HL-60/S4 treated with phorbol 12-myristate 13-acetate at 8.2 ng/mL for 4 days and 3 days (cell line): ENCODE measurements around the gene NDOR1.

Experiments used
- in situ Hi-C: fragments of 300-500 bp; cut with MboI; formaldehyde crosslinking; loops from 2 replicates; pipeline ENCODE4 v1.15.0; 2022; ENCODE audit warnings: low sequenced_read_pairs

NDOR1 gene

DNA sequence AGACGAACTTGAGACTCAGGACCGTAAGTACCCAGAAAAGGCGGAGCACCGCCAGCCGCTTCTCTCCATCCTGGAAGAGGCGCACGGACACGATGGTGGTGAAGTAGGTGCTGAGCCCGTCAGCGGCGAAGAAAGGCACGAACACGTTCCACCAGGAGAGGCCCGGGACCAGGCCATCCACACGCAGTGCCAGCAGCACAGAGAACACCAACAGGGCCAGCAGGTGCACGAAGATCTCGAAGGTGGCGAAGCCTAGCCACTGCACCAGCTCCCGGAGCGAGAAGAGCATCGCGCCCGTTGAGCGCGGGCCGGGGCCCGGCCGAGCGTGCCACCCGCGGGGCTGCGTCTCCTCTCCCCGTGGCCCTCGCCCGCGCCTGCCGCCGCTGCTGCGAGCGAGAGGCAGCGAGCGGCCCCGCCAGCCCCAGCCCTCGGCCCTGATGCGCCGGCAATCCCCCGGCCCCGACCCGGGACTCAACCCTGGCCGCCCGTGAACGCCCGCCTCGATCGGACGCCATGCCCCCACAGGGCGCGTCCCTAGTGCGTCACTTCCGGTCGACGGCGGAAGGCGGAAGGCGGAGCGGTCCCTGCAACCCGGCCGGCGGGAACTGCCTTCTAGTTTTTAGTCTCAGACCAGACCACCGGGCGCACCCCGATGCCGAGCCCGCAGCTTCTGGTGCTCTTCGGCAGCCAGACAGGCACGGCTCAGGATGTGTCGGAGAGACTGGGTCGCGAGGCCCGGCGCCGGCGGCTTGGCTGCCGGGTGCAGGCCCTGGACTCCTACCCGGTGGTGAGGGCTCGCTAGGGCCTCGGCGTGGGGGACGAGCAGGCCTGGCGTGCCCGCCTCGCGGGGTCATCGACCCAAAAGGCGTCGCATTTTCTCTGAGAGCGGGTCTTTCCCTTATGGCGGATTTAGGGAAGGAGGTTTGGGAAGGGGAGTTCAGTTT, at the start of gene NDOR1, which contains the start of gene TMEM203:
TSS of gene NDOR1 (plus strand) at position 575 of the 944 bp plus-strand sequence. CDS start at position 653, 78 bp downstream.
TSS of gene TMEM203 (minus strand) at position 523 of the 944 bp plus-strand sequence. CDS start at position 289, 234 bp downstream.
- in situ Hi-C loops = no loop called here

- in situ Hi-C loops = no loop called here
Observed at GRCh38 chr9:137156567-137157375, 48.7 kb upstream of the NDOR1 start.

DNA sequence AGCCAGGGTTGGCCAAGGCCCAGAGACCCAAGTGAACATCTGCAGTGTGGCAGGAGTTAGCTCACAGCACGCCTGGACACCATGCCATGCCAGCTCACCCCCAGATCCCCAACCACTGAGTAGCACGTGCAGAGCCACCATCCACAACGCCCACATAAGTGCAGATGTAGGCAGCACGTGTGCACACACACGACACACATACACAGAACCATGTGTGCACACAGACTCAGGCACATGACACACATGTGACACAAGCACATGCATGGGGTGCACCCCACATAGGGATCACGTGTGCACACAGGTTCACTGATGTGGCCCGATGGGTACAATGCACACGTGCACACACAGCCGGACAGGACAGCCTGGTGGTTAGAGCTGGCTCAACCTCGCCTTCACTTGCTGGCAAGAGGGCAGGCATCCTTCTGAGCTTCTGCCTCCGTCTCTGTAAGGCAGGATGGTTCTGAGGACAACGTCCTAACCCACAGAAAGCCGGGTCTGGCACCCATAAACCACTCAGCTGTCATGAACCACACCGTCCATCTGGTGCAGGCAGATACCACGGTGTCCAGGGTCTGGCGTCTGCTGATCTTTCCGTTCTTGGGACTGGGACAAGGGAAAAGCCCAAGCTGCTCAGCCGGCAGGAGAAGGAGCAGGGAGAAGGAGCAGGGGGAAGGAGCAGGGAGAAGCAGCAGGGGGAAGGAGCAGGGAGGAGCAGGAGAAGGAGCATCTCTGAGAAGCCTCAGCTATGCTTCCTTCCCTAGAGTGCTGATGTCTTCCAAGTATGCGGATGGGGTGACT, 47.7 kb upstream of the NDOR1 start:
- in situ Hi-C loops = no loop called here

DNA sequence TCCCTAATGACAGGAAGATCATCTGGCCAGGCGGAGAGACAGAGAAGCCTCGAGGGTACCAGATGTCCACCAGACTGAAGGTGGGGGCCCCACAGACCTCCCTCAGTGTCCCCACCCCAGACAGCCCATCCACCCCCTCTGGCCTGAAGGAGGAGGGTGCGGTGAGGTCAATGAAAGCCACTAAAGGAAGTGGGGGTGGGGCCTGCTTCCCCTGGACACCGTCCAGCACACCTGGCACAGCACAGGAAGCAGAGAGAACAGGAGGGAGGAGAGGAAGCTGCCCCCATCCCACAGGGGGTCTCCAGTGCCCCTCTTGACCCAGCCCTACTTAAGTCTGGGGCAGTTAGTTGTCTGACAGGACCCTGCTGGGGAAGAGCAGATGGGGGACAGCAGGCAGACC, 46.9 kb upstream of the NDOR1 start:
- in situ Hi-C loops = no loop called here

- in situ Hi-C loops = no loop called here
Observed at GRCh38 chr9:137159105-137160053, 46.1 kb upstream of the NDOR1 start.

DNA sequence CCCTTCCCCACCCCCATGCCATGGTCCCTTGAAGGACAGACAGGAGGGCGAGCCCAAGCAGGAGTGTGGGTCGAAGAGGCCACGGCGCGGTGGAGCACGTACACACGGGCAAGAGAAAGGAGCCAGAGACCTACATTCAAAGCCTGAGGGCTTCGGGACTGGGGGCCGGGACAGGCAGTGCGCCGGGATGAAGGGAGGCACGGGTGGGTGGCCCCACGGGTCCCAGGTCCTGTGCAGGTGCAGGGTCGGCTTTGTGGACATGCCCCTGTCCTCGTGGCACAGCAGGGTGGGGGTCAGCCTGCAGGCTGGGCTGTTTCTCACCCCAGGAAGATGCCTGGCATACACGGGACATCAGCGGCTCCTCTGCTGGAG, 45.5 kb upstream of the NDOR1 start:
- in situ Hi-C loops = no loop called here

DNA sequence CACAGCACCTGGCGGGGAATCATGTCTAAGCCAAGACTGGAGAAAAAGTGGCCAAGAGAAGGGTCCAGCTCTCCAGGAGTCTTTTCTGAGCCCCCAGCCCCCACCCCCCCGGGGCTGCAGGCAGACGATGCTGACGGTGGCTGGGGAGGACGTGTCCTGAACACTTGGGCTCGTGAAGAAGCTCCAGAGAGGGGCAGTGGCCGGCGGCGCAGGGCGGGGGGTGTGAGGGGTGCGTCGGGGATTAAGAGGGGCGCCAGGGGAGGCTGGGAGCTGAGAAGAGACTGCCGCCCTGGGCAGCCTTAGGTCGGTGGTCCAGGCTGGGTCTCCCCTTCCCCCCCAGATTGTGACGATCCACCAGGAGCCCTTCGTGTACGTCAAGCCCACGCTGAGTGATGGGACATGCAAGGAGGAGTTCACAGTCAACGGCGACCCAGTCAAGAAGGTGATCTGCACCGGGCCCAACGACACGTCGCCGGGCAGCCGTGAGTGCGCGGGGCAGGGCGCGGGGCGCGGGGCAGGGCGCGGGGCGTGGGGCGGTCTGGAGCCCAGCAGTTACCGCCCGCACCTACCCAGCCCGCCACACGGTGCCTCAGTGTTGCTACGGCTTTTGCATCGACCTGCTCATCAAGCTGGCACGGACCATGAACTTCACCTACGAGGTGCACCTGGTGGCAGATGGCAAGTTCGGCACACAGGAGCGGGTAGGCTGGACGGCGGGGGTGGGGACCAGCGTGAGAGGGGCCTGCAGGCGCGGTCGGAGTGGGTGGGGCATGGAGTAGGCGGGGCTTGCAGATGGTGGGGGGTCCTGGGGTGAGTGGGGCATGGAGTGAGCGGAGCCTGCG, 44.6 kb upstream of the NDOR1 start:
- in situ Hi-C loops = no loop called here

DNA sequence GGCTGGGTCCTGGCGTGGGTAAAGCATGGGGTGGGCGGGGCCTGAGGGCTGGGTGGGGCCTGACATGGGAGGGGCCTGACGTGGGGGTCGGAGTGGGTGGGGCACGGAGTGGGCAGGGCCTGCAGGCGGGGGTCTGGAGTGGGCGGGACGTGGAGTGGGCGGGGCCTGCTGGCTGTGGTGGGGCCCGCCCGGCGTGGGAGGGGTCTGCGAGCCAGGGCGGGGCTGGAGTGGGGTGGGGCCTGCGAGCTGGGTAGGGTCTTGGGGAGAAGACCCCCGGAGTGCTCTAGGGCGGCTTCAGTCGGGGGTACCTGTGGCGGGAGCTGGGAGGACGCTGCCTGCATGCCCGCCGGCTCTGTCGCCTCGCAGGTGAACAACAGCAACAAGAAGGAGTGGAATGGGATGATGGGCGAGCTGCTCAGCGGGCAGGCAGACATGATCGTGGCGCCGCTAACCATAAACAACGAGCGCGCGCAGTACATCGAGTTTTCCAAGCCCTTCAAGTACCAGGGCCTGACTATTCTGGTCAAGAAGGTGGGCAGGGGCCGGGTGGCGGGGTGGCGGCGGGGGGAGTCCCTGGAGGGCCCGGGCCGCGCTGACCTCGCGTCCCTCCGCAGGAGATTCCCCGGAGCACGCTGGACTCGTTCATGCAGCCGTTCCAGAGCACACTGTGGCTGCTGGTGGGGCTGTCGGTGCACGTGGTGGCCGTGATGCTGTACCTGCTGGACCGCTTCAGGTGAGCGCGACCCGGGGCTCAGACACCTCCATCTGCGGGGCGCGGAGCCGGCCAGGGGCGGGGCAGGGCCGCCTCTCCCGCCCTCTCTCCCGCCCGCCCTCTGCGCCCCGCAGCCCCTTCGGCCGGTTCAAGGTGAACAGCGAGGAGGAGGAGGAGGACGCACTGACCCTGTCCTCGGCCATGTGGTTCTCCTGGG, 43.7 kb upstream of the NDOR1 start:
- in situ Hi-C loops = no loop called here

DNA sequence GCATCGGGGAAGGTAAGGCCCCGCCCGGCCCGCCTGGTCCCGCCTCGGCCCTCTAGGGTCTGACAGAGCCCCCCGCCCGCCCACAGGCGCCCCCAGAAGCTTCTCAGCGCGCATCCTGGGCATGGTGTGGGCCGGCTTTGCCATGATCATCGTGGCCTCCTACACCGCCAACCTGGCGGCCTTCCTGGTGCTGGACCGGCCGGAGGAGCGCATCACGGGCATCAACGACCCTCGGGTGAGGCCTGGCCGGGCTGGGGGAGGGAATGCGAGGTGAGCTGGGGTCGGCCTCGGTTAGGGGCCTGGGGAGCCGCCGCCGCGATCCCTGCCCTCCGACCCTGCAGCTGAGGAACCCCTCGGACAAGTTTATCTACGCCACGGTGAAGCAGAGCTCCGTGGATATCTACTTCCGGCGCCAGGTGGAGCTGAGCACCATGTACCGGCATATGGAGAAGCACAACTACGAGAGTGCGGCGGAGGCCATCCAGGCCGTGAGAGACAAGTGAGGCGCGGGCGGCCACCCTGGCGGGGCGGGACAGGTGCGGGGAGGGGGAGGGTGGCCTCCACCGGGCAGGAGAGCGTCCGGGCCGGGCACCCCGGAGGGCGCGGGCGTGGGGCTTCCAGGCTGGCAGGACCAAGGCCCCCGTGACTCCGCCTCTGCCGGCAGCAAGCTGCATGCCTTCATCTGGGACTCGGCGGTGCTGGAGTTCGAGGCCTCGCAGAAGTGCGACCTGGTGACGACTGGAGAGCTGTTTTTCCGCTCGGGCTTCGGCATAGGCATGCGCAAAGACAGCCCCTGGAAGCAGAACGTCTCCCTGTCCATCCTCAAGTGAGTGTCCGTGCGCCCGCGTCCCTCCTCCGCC, 42.8 kb upstream of the NDOR1 start:
- in situ Hi-C loops = no loop called here

- in situ Hi-C loops = no loop called here
Observed at GRCh38 chr9:137163365-137163715, 42.2 kb upstream of the NDOR1 start.

- in situ Hi-C loops = no loop called here
Observed at GRCh38 chr9:137163805-137164204, 41.7 kb upstream of the NDOR1 start.

GRCh38 chr9:137164370-137165249, 40.9 kb upstream of the NDOR1 start:
- in situ Hi-C loops = no loop called here

GRCh38 chr9:137165250-137165836, 40.2 kb upstream of the NDOR1 start:
- in situ Hi-C loops = no loop called here

DNA sequence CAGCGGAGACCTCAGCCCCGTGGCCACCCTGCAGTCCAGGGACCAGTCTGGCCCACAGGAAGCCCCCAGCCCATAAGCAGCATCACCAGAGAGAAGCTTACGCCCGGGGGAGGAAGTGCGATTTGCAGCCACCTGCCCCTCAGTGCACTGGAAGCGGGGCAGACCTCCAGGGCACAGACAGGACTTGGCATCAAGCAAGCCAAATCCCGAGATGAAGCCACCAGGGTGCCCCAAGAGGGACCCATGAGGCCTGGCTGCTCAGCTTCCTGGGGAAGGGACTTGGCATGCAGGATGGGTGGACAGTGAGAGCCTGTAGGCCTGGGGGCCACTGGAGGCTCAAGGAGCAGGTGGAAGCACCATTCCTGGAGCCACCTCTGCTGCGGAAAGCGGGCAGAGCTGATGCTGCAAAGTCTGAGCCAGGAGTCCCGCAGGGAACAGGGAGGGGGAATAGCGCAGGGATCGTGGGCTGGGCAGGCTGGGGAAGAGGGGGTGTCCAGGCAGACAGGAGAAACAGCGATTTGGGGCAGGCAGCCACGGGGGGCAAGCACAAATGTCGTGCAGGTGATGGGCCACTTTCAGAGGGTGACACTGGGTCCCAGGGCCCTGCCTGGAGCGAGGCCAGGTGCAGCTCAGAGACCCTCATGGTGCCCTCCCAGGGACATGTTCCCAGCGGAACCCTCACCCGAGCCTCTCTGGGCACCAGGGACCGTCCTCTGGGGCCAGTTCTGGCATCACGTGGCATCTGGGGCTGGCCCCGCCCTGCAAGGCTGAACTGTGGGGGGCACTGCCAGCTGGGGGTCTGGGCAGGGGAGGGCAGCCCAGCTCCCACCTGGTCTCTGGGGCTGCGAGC, 38.9 kb upstream of the NDOR1 start:
- in situ Hi-C loops = no loop called here

DNA sequence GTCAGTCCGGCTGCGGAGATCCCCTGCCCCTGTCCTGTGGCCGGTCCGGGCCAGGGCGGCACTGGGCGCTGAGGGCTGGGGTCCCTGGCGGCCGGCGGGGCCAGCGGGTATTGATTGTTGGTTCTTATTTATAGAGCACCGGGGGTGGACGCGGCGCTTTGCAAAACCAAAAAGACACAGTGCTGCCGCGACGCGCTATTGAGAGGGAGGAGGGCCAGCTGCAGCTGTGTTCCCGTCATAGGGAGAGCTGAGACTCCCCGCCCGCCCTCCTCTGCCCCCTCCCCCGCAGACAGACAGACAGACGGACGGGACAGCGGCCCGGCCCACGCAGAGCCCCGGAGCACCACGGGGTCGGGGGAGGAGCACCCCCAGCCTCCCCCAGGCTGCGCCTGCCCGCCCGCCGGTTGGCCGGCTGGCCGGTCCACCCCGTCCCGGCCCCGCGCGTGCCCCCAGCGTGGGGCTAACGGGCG, 38.2 kb upstream of the NDOR1 start:
- in situ Hi-C loops = no loop called here
